Measurements from ENCODE around the gene ATOSB. TPM values are rescaled to one million over a fixed set of nuclear protein-coding genes. Genes with fewer than 3 reads are reported as not detected.

The ATOSB gene, protein sequence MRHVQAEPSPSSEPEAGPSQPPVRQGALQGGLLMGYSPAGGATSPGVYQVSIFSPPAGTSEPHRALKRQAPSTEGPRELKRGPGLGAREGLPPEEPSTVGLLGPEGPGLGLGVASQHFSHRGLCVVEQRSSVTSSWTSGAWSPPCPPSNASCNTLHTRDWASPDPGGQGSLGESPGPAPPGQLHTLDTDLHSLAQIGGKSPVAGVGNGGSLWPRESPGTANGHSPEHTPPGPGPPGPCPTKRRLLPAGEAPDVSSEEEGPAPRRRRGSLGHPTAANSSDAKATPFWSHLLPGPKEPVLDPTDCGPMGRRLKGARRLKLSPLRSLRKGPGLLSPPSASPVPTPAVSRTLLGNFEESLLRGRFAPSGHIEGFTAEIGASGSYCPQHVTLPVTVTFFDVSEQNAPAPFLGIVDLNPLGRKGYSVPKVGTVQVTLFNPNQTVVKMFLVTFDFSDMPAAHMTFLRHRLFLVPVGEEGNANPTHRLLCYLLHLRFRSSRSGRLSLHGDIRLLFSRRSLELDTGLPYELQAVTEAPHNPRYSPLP
- total RNA-seq (10 to 100 TPM; 12.1 to 20.4 (median 16.9) TPM), polyA plus RNA-seq (10 to 100 TPM; 18.3 to 51.2 (median 25.3) TPM)
- long read RNA-seq, donor 1, partial matches to known transcripts, result 0 of 1 reads
- long read RNA-seq, donor 1, other reads (novel, unspliced or antisense), result 0 of 1 reads
- long read RNA-seq, donor 2, result 0 reads
- long read RNA-seq, donor 3, result 0 reads
- long read RNA-seq, donor 4, partial matches to known transcripts, result 0 of 5 reads
- long read RNA-seq, donor 4, other reads (novel, unspliced or antisense), result 5 of 5 reads
- long read RNA-seq, donor 5, full-length matches to known transcripts, result 16 of 45 reads
- long read RNA-seq, donor 5, partial matches to known transcripts, result 7 of 45 reads
- long read RNA-seq, donor 5, other reads (novel, unspliced or antisense), result 22 of 45 reads
- long read RNA-seq, donor 6, partial matches to known transcripts, result 0 of 2 reads
- long read RNA-seq, donor 6, other reads (novel, unspliced or antisense), result 2 of 2 reads
- long read RNA-seq, donor 7, result 0 reads
- long read RNA-seq, donor 8, partial matches to known transcripts, result 0 of 1 reads
- long read RNA-seq, donor 8, other reads (novel, unspliced or antisense), result 0 of 1 reads
- long read RNA-seq, donor 9, result 0 reads
- long read RNA-seq, donor 10, partial matches to known transcripts, result 0 of 2 reads
- long read RNA-seq, donor 10, other reads (novel, unspliced or antisense), result 0 of 2 reads

- Histone ChIP-seq H3K27me3 (no peaks in the 10 kb centered on the region), H3K36me3 (replicated peaks in 1 of 2) (no peaks in the 10 kb centered on the region), H3K9me3 (replicated peaks in 1 of 3) (no peaks in the 10 kb centered on the region), H3K4me3 (peak within 1 kb of the TSS; percentile 38 to 52 (median 48)), H3K4me1 (replicated peaks in 1 of 2) (peaks cover 30 to 50% of the 10 kb centered on the region in 2 donors), H3K27ac (peak within 1 kb of the TSS; percentile 37 to 83 (median 75))
- peak; percentile 31 to 60 for TF ChIP-seq POLR2A (IDR thresholded peaks at IDR 0.05)
- TF ChIP-seq, protein P1, sequence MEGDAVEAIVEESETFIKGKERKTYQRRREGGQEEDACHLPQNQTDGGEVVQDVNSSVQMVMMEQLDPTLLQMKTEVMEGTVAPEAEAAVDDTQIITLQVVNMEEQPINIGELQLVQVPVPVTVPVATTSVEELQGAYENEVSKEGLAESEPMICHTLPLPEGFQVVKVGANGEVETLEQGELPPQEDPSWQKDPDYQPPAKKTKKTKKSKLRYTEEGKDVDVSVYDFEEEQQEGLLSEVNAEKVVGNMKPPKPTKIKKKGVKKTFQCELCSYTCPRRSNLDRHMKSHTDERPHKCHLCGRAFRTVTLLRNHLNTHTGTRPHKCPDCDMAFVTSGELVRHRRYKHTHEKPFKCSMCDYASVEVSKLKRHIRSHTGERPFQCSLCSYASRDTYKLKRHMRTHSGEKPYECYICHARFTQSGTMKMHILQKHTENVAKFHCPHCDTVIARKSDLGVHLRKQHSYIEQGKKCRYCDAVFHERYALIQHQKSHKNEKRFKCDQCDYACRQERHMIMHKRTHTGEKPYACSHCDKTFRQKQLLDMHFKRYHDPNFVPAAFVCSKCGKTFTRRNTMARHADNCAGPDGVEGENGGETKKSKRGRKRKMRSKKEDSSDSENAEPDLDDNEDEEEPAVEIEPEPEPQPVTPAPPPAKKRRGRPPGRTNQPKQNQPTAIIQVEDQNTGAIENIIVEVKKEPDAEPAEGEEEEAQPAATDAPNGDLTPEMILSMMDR (IDR thresholded peaks at IDR 0.05), result no peak
- WGBS, 4 donors, result 0 to 2% (median 1%) methylated on average over 32 to 54 of the region's 54 CpGs
- intact Hi-C loops (cut with DNase I), result loop anchor here (2.0 to 5.0 kb wide), 4 partner anchors 141 to 361 kb away; no protein-coding TSS in a partner anchor
- peak; percentile 95 to 99 (median 98) for DNase-seq
Observed at GRCh38 chr9:35115680-35116538, at the start of gene ATOSB. ATOSB (minus strand) TSS chr9:35115862; CDS start chr9:35108274, 7,588 bp downstream.

- H3K27ac ChIP-seq, result no peak overlapping the region
- no peaks in the 10 kb centered on the region for H3K27me3 ChIP-seq
- DNase-seq, result no peak
- H3K9me3 ChIP-seq (replicated peaks in 1 of 3), result no peaks in the 10 kb centered on the region
- TF ChIP-seq, protein P1 (IDR thresholded peaks at IDR 0.05), result no peak
- TF ChIP-seq POLR2A (IDR thresholded peaks at IDR 0.05), result no peak
- H3K4me3 ChIP-seq, result no peak overlapping the region
- WGBS, 4 donors, result 67 to 72% (median 70%) methylated on average over 3 of the region's 3 CpGs
- intact Hi-C loops (cut with DNase I), result no loop called here
- H3K36me3 ChIP-seq (replicated peaks in 1 of 2), result no peaks in the 10 kb centered on the region
- H3K4me1 ChIP-seq (replicated peaks in 1 of 2), result peaks cover 4 to 27% of the 10 kb centered on the region in 2 donors
Observed at GRCh38 chr9:35164711-35165110, 49.0 kb upstream of the ATOSB start.

GRCh38 chr9:35163413-35163812 is 47.8 kb upstream of the ATOSB start:
- H3K4me1 ChIP-seq (replicated peaks in 1 of 2), result peaks cover 4 to 27% of the 10 kb centered on the region in 2 donors
- no peak overlapping the region for H3K4me3 ChIP-seq
- no peak for DNase-seq
- H3K27ac ChIP-seq, result peak overlapping the region in 1 of 5 donors; percentile 91
- intact Hi-C loops (cut with DNase I), result no loop called here
- H3K36me3 ChIP-seq (replicated peaks in 1 of 2), result no peaks in the 10 kb centered on the region
- TF ChIP-seq, protein P1 (IDR thresholded peaks at IDR 0.05), result no peak
- no peak for TF ChIP-seq POLR2A (IDR thresholded peaks at IDR 0.05)
- 65 to 77% (median 71%) methylated on average over 3 of the region's 3 CpGs for WGBS, 4 donors
- H3K9me3 ChIP-seq (replicated peaks in 1 of 3), result no peaks in the 10 kb centered on the region
- H3K27me3 ChIP-seq, result no peaks in the 10 kb centered on the region
